ENCODE data around the gene BLOC1S4.
"Not testable (repeated sequence)": the region's sequence is repeated elsewhere in the genome, so short reads cannot be mapped to it uniquely, and the experiment has no call there.

Gene BLOC1S4, protein sequence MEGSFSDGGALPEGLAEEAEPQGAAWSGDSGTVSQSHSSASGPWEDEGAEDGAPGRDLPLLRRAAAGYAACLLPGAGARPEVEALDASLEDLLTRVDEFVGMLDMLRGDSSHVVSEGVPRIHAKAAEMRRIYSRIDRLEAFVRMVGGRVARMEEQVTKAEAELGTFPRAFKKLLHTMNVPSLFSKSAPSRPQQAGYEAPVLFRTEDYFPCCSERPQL

DNA sequence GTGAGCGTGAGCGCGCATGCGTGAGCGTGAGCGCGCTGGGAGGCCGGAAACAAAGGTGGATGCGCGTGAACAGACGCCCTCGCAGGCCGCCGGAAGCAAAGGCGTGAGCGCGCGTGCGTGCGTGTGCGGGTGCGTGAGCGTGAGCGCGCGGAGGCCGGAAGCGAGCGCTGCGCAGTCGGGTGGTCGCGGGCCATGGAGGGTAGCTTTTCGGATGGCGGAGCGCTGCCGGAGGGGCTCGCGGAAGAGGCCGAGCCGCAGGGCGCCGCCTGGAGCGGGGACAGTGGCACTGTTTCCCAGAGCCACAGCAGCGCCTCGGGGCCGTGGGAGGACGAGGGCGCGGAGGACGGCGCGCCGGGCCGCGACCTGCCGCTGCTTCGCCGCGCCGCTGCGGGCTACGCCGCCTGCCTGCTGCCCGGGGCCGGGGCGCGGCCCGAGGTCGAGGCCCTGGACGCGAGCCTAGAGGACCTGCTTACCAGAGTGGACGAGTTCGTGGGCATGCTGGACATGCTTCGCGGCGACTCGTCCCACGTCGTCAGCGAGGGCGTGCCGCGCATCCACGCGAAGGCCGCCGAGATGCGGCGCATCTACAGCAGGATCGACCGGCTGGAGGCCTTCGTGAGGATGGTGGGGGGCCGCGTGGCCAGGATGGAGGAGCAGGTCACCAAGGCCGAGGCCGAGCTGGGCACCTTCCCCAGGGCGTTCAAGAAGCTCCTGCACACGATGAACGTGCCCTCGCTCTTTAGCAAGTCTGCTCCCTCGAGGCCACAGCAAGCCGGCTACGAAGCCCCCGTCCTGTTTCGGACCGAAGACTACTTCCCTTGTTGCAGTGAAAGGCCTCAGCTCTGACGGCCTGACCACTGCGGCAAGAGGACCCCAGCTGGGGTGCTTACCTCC, at the start of gene BLOC1S4:
Gene BLOC1S4, plus strand, starts transcription at position 157 of the 894 bp plus-strand sequence. Its CDS starts 36 bp downstream, at position 193.
- no peak for DNase-seq

DNA sequence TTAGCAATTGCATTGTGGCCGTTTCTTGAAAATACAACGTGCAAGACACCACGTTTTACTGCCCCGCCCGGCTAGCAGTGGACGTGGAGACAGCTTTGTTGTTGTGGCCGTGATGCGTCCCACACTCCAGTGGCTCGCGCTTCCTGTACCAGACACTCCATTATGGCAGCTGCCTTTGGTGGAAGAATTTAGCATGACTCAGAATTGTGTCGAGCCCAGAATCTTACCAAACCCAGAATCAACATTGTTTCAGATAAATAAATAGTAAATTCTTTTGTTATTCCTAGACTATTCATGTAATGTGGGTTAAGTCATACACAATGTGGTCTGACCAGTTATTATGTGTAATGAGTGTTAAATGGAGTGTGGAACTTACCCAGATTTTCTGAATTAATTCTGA, 47.6 kb upstream of the BLOC1S4 start:
- no peak for DNase-seq

GRCh38 chr4:6671648-6672047, 44.3 kb upstream of the BLOC1S4 start:
- DNase-seq, result no peak

DNA sequence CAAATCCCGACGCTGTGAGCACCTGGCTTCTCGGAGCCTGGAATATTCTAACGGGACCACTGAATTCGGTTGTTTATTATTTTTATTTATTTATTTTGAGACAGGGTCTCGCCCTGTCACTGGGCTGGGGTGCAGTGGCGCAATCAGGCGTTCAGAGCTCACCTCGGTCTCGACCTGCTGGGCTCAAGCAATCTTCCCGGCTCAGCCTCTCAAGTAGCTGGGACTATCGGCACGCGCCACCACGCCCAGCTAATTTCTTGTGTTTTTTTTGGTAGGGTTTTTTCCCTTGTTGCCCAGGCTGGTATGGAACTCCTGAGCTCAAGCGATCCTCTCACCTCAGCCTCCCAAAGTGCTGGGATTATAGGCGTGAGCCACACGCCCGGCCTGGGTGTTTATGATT, 43.8 kb upstream of the BLOC1S4 start:
- no peak for DNase-seq

DNA sequence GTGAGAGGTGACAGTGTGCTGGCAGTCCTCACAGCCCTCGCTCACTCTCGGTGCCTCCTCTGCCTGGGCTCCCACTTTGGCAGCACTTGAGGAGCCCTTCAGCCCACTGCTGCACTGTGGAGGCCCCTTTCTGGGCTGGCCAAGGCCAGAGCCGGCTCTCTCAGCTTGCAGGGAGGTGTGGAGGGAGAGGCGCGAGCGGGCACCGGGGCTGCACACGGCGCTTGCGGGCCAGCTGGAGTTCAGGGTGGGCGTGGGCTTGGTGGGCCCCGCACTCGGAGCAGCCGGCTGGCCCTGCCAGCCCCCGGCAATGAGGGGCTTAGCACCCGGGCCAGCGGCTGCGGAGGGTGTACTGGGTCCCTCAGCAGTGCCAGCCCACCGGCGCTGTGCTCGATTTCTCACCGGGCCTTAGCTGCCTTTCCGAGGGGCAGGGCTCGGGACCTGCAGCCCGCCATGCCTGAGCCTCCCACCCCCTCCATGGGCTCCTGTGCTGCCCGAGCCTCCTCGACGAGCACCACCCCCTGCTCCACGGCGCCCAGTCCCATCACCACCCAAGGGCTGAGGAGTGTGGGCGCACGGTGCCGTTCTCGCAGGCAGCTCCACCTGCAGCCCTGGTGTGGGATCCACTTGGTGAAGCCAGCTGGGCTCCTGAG, 43.3 kb upstream of the BLOC1S4 start:
- not testable (repeated sequence) for DNase-seq

DNA sequence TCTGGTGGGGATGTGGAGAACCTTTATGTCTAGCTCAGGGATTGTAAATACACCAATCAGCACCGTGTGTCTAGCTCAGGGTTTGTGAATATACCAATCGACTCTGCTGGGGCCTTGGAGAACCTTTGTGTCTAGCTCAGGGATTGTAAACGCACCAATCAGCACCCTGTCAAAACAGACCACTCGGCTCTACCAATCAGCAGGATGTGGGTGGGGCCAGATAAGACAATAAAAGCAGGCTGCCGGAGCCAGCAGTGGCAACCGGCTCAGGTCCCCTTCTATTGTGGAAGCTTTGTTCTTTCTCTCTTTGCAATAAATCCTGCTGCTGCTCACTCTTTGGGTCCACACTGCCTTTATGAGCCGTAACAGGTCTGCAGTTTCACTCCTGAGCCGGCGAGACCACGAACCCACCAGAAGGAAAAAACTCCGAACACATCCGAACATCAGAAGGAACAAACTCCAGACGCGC, 42.7 kb upstream of the BLOC1S4 start:
- peak; percentile 20 for DNase-seq

- peak; percentile 47 for DNase-seq
Observed at GRCh38 chr4:6673660-6674499, 42.1 kb upstream of the BLOC1S4 start.

- no peak for DNase-seq
Observed at GRCh38 chr4:6674500-6675149, 41.3 kb upstream of the BLOC1S4 start.

GRCh38 chr4:6676722-6677558, 39.0 kb upstream of the BLOC1S4 start:
- no peak for DNase-seq

DNA sequence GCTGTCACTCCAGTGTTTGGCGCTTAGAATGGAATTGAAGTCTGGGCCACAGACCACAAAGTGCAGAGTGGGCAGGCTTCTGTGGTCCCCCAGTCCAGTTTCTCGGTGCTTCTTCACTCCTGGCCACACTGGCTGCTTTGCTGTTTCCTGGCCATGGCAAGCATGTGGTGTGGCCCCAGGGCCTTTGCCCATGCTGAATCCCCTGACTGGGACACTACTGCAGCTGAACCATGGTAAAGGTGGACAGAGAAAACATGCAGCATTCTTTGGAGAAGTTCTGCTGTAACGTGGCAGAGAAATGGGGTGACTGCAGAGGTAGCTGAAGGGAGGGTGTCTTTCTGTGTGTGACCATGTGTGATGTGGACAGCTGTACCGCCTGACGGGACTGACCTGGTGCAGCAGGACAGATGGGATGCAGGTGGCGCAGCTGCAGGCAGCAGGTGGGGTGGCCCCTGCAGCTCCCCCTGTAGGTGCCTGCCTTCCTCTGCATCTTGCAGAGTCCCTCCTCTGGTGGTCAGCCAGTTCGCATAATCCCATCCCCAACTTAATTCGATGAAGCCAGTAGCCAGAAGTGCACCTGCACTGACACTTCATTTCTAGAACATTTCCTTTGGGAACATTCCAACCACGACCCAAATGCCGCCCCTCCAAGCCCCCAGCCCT, 35.5 kb upstream of the BLOC1S4 start:
- no peak for DNase-seq

DNA sequence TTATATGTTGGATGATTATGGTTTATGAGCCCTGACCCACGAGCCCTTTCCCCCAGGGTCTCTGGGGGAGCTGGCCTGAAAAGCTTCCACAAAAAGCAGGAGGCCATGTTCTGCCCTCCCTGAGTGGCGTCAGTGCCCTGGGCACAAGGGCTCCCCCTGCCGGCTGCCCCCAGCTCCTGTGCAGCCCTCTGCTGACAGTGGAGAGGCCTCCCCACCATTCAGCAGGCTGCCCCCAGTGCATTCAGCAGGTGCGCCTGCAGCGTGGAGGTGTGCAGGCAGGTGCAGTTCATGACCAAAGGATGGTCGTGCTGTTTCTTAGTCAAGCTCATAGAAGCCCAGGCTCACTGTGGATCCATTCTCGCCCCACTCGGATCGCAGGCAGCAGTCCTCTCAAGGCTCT, 34.8 kb upstream of the BLOC1S4 start:
- DNase-seq, result no peak

DNA sequence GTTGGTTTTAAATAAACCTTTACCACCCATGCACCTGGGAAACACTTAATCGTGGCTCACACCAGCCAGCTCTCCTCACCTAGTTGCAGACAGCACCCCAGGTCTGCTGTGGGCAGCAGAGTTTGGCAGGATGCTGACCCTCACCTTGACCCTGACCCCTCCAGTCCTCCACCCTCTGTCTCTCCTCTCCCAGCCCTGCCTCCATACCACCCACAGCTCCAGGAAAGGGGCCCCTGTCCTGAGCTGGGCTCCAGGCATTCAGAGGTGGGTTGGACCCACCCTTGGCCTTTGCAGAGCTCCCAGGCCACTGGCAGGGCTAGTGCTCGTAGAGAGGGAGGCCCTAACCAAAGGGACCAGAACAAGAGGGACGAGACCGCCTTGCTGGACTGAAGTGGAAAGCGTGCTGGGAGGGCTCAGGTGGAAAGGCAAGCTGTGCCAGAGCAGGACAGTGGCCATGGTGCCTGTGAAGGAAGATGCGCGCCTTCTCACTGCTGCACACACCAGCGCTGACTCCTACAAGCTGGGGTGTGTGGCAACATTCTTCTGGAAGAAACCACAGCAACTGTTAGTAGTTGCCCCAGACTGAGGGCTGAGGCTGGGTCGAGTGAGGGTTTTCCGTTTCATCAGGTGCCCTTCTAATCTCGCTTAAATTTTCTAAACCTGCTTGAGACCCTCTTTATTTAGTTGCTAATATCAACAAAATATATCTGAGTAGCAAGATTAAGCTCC, 32.9 kb upstream of the BLOC1S4 start:
- no peak for DNase-seq

- DNase-seq, result no peak
Observed at GRCh38 chr4:6684656-6685055, 31.3 kb upstream of the BLOC1S4 start.

DNA sequence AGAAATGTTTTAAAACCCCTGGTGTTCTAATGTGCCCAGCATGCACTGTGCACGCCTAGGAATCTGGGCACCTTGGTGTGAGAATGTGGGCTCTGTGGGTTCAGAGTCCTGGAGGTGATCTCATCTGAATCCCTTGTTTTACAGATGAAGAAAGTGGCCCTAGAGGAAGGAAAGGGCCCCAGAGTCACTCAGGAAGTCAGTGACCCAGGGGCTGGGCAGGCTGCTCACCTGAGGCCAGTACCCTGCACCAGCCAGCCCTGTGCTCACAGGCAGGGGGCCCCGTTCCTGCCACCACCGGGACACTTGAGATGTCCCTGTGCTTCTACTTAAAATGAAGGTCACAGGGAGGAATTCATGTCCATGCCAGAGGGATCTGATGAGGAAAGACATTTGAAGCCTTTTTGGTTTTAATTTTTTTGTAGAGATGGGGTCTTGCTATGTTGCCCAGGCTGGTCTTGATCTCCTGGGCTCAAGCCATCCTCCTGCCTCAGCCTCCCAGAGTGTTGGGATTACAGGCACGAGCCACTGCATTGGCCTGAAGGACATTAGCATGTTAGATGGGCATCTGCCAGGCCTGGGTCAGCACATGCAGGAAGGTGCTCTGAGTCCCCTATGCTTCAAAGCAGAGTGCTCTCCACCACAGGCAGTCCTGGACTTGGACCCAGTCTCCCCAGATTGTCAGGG, 29.7 kb upstream of the BLOC1S4 start:
- DNase-seq, result no peak

GRCh38 chr4:6687947-6688878, 27.8 kb upstream of the BLOC1S4 start:
- no peak for DNase-seq

DNA sequence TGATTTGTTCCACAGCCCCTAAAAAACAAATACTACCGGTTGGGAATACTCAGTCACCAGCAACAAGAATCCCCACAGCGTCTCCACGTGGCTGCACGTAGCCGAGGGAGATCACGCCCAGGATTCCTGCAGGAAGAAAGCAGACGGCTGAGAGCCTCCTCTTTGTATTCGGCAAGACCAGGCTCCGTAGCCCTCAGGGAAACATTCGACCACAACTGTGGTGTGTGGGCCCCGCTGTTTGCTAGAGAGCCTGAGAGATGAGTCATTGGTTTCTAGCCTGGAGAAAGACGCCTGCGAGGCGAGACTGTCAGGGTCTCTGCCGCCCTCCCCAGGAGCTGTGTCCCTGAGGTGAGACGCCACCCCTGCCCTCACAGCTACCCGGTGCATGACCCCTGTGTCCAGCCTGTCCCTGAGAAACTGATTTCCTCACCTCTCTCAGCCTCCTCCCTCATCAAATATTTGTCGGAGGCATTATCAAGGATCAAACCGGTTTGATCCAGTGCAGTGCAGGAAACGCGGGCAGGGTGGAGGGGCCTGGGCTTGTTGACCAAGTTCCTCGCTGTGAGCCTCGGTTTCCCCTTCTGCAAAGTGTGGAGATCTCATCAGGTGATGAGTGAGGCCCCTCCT, 27.0 kb upstream of the BLOC1S4 start:
- no peak for DNase-seq

DNA sequence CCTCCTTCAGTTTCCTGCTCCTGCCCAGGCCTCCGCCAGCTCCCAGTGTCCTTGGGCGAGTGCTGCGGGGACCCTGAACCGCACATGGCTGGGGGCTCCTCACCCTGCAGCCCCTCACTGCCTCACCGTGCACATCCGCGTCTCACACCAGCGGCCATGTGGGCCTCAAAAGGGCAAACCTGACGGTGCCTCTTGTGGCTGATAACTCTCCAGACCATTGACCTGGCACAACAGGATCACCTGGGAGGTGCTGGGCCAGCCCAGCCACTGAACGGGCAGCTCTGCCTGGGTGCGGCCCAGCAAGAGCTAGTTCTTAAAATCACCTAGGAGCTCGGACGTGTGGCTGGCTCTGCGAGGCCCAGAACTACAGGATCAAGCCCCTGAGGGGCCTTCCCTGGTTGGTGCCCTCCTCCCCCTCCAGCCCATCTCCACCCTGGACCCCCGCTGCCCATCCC, 26.4 kb upstream of the BLOC1S4 start:
- no peak for DNase-seq

GRCh38 chr4:6692379-6692778, 23.6 kb upstream of the BLOC1S4 start:
- DNase-seq, result no peak
